ENCODE results near the gene SLC7A6OS. TPM values are rescaled to one million over a fixed set of nuclear protein-coding genes. Genes with fewer than 3 reads are reported as not detected.

Gene SLC7A6OS
- total RNA-seq, 1 experiment from 2014 or later = 16.4 TPM

GRCh38 chr16:68274441-68274840, 36.3 kb downstream of the SLC7A6OS start:
- DNase-seq (ENCODE audit: low read depth, low spot score) (no peak), ATAC-seq (no peak)
- Histone ChIP-seq H3K9me3 (ENCODE audit: control insufficient read depth in 1 of 2, insufficient read depth in 1 of 2, low read depth in 1 of 2, low read length in 2 of 2) (no peaks in the 10 kb centered on the region), H3K9ac (ENCODE audit: low read length) (no peak overlapping the region), H4K20me1 (ENCODE audit: insufficient read depth) (peaks cover 10% of the 10 kb centered on the region; the same call in 1 of the 2 replicates), H3K9me2 (ENCODE audit: insufficient read depth) (no peaks in the 10 kb centered on the region), H3K4me3 (replicated peaks in 1 of 2; ENCODE audit: low read depth in 1 of 2, low read length in 2 of 2) (no peak overlapping the region), H3K36me3 (ENCODE audit: control insufficient read depth in 1 of 2, insufficient read depth in 2 of 2, low read length in 2 of 2) (peaks cover 0 to 13% of the 10 kb centered on the region in 2 experiments; a peak in 2 of 4 replicates), H2AFZ (ENCODE audit: low read depth, low read length, poor library complexity, severe bottlenecking) (no peak overlapping the region), H3K27me3 (ENCODE audit: insufficient read depth, low read length) (no peaks in the 10 kb centered on the region), H3K27ac (ENCODE audit: low read depth, low read length) (no peak overlapping the region), H3K4me1 (ENCODE audit: control insufficient read depth in 1 of 2, insufficient read depth in 2 of 2, low read length in 2 of 2) (no peaks in the 10 kb centered on the region), H3K79me2 (ENCODE audit: insufficient read depth, low read length) (peaks cover 64% of the 10 kb centered on the region), H3K4me2 (ENCODE audit: low read length) (no peak overlapping the region)
- BruUV-seq (replicated peaks) = no TSS peak
- RAD21 ChIA-PET (ENCODE audit: low non-redundant PET in 1 of 2, low total read pairs in 2 of 2, uncharacterized antibody in 2 of 2, unreplicated experiment in 2 of 2) = no interaction called here
- TF ChIP-seq EGR1 (IDR thresholded peaks at IDR 0.05; ENCODE audit: low read depth) (no peak), ZBTB33 (IDR thresholded peaks at IDR 0.05; ENCODE audit: extremely low read depth, insufficient replicate concordance, low read length) (no peak)
- intact Hi-C loops (cut with micrococcal nuclease) = no loop called here
- CTCF ChIA-PET = no interaction called here
- POLR2A ChIA-PET = no interaction called here

- CTCF ChIA-PET = no interaction called here
- no peak for DNase-seq (ENCODE audit: low read depth, low spot score)
- H3K36me3 ChIP-seq (ENCODE audit: control insufficient read depth in 1 of 2, insufficient read depth in 2 of 2, low read length in 2 of 2) = peaks cover 0 to 13% of the 10 kb centered on the region in 2 experiments; a peak in 2 of 4 replicates
- H3K9me3 ChIP-seq (ENCODE audit: control insufficient read depth in 1 of 2, insufficient read depth in 1 of 2, low read depth in 1 of 2, low read length in 2 of 2) = no peaks in the 10 kb centered on the region
- BruUV-seq (replicated peaks) = no TSS peak
- H3K9me2 ChIP-seq (ENCODE audit: insufficient read depth) = no peaks in the 10 kb centered on the region
- H3K27ac ChIP-seq (ENCODE audit: low read depth, low read length) = no peak overlapping the region
- H3K9ac ChIP-seq (ENCODE audit: low read length) = no peak overlapping the region
- peaks cover 14% of the 10 kb centered on the region; the same call in 1 of the 2 replicates for H4K20me1 ChIP-seq (ENCODE audit: insufficient read depth)
- RAD21 ChIA-PET (ENCODE audit: low non-redundant PET in 1 of 2, low total read pairs in 2 of 2, uncharacterized antibody in 2 of 2, unreplicated experiment in 2 of 2) = no interaction called here
- no peaks in the 10 kb centered on the region for H3K4me1 ChIP-seq (ENCODE audit: control insufficient read depth in 1 of 2, insufficient read depth in 2 of 2, low read length in 2 of 2)
- no peak for ATAC-seq
- no peaks in the 10 kb centered on the region for H3K27me3 ChIP-seq (ENCODE audit: insufficient read depth, low read length)
- POLR2A ChIA-PET = no interaction called here
- no peak overlapping the region for H2AFZ ChIP-seq (ENCODE audit: low read depth, low read length, poor library complexity, severe bottlenecking)
- TF ChIP-seq FOSL1 (IDR thresholded peaks at IDR 0.05; ENCODE audit: low read depth) (no peak), ZFX (IDR thresholded peaks at IDR 0.05) (no peak), EGR1 (IDR thresholded peaks at IDR 0.05; ENCODE audit: low read depth) (no peak), RAD21 (IDR thresholded peaks at IDR 0.05; ENCODE audit: low read depth) (no peak), ELF1 (IDR thresholded peaks at IDR 0.05; ENCODE audit: borderline replicate concordance, low read depth) (no peak), JUND (IDR thresholded peaks at IDR 0.05) (no peak)
- intact Hi-C loops (cut with micrococcal nuclease) = no loop called here
- no peak overlapping the region for H3K4me2 ChIP-seq (ENCODE audit: low read length)
- H3K79me2 ChIP-seq (ENCODE audit: insufficient read depth, low read length) = peaks cover 67% of the 10 kb centered on the region
- no peak overlapping the region for H3K4me3 ChIP-seq (replicated peaks in 1 of 2; ENCODE audit: low read depth in 1 of 2, low read length in 2 of 2)
These were observed 36.9 kb downstream of the SLC7A6OS start for GRCh38 chr16:68273896-68274295.
